DMS53 (cell line): ENCODE results near the gene C4orf36.

ENCODE experiments used
- DNase-seq: peaks from one replicate; lab custom pipeline; 2025; lab: John Stamatoyannopoulos, UW

Gene C4orf36, protein sequence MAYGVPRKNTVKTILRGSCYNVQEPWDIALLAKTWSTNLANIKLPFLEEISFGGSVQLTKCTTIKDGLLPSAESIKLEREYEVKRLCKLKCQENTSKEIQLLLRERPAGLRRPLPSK

GRCh38 chr4:86891762-86892635 is at the start of gene C4orf36:
Gene C4orf36, minus strand, starts transcription at chr4:86892422. Its CDS starts 902 bp downstream, at chr4:86891520.
- peak; percentile 77 for DNase-seq

- no peak for DNase-seq
These were observed 48.8 kb upstream of the C4orf36 start for GRCh38 chr4:86940920-86941460.

GRCh38 chr4:86939729-86940575 is 47.7 kb upstream of the C4orf36 start:
- no peak for DNase-seq

GRCh38 chr4:86938771-86939520 is 46.7 kb upstream of the C4orf36 start:
- peak; percentile 17 for DNase-seq

DNA sequence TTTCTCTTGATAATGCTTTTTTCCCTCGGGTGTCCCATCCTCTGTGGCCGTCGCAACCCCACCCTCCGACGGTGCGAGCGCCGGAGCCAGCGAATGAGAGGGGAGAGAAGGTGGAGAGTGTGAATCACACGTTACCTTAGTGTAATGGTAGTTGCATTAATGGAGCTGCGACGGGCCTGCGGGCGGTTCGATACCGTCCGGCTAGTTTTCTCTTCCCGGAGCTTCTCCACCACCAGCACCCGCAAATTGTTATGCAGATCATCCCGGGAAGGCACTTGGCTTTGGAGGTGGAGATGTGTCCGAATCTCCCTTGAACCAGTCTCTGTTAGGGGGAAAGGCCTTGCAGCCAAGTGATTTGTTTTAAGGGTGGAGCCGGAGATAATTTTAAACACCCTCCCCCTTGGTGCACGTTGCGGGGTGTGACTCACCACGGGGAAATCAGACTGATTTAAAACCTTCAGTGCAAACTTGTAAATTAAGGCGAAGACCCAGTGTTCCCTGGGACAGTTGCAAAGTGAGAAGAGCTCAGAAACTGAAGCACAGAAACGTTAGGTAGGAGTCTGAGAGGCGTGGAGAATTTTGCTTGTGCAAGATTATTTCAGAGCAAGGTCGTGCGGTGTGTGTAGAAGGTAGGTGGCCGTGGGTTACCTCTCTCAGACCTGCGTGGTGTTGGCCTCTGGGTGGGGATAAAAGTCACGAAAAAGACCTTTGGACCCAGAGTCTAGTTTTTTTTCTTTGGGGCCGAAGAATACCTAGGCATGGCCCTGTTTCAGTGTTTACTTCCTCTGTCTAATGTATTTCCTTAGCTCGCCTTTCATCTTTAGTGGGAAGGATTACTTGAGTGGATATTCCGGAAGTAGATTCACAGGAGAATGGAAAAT is 43.9 kb upstream of the C4orf36 start:
- DNase-seq: peak; percentile 81

GRCh38 chr4:86935566-86935852 is 43.3 kb upstream of the C4orf36 start:
- no peak for DNase-seq

GRCh38 chr4:86934771-86935565 is 42.7 kb upstream of the C4orf36 start, which contains the start of gene AFF1:
Gene AFF1, plus strand, starts transcription at chr4:86935011. Its CDS starts 13,523 bp downstream, at chr4:86948534.
- peak; percentile 94 for DNase-seq

- DNase-seq: no peak
These were observed 42.0 kb upstream of the C4orf36 start for GRCh38 chr4:86934147-86934770.

- DNase-seq: no peak
These were observed 36.4 kb upstream of the C4orf36 start for GRCh38 chr4:86928400-86929255.

DNA sequence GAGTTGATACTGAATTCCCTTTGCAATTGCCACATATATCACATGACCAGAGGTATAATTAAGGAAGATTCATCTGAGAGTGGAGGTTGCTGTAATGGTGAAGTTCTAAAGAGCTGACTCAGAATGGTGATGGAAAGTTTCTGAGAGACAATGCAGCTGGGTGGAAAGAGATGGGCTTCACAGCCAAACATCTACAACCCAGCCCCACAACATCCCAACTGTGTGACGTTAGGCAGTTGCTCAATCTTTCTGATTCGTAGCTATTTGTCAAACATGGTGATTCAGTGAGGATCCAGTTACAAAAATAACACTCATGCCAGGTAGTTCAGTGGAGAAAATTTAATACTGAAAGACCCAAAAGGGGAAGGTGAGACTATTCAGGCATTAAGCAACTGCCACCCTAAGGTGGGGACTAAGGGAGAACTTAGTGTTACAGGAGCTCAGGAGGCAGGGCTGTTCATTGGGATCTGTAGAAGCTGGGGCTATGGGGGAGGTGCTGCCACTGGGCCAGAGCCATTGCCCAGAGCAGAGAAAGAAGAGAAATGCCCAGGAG is 35.7 kb upstream of the C4orf36 start:
- DNase-seq: peak; percentile 80

GRCh38 chr4:86926435-86927086 is 34.3 kb upstream of the C4orf36 start:
- DNase-seq: no peak

GRCh38 chr4:86924811-86925210 is 32.6 kb upstream of the C4orf36 start:
- no peak for DNase-seq

DNA sequence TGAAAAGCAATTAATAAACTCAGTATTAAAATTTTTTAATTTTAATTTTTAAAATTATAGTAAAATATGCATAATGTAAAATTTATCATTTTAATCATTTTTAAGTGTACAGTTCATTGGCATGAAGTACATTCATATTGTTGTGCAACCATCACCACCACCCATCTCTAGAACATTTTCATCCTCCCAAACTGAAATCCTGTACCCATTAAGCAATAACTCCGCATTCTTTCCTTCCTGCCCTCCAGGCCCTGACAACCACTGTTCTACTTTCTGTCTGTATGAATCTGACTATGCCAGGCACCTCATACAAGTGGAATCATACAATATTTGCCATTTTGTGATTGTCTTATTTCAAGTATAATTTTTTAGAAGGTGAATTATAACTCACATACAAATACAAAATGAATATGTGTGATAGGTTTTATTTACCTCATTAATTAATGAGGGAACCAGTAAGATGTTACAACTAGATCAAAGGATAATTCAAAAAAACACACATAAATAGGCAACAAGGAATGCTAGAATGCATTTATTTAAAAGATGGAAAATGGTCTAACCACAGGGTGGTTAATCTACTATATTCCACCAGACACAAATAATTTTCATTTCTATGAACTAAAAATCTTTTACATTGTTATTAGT is 29.5 kb upstream of the C4orf36 start:
- DNase-seq: no peak

DNA sequence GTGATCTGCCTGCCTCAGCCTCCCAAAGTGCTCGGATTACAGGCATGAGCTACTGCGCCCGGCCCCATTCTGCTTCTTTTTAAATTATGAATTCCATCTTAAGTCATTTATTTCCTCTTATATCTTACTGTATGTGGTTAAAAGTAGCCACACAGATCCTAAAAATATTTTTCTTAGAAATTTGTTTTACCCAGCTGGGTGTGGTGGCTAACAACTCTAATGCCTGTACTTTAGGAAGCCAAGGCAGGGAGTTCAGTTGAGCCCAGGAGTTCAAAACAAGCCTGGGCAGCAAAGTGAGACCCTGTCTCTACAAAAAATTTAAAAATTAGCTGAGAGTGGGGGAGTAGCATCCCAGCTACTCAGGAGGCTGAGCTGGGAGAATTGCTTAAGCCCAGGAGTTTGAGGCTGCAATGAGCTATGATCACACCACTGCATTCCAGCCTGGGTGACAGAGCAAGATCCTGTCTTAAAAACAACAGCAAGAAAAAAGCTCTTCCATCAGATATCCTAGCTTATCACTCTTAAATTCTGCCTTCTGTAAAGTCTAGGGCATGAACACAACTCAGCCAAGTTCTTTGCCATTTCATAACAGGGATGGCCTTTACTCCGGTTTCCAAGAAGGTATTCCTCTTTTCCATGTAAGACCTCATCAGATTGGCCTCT is 27.5 kb upstream of the C4orf36 start:
- DNase-seq: no peak

- DNase-seq: no peak
These were observed 26.4 kb upstream of the C4orf36 start for GRCh38 chr4:86918539-86919072.
